Measurements from ENCODE around the gene TOR4A.

- TF ChIP-seq GATA2 (IDR thresholded peaks at IDR 0.05; ENCODE audit: low read depth, low read length) (no peak), GATA3 (IDR thresholded peaks at IDR 0.05; ENCODE audit: low read depth, low read length) (no peak)
These were observed 49.5 kb upstream of the TOR4A start for GRCh38 chr9:137227853-137228505.

All from SH-SY5Y (cell line).